Esophagus squamous epithelium (tissue), 5 donors: ENCODE measurements around the gene MS4A6A. TPM values are rescaled to one million over a fixed set of nuclear protein-coding genes. Genes with fewer than 3 reads are reported as not detected.

Experiments
- DNase-seq: peaks from one replicate; lab custom pipeline; 2025; lab: John Stamatoyannopoulos, UW
- H3K27ac ChIP-seq, 4 donors: fragments of 200-600 bp; sonication (generic); one replicate each; pipeline ENCODE4 v1.5.1; 2016 to 2019; ENCODE audit warnings: mild to moderate bottlenecking in 1 of 4
- H3K27me3 ChIP-seq, 4 donors: fragments of 200-600 bp; sonication (generic); 1 replicate in 3 of 4; 2 replicates in 1 of 4; pipeline versions ENCODE4 v1.5.1 to v1.6.0; 2017 to 2021; ENCODE audit warnings: antibody characterized with exemption in 1 of 4
- H3K36me3 ChIP-seq, 3 donors: fragments of 200-600 bp; sonication (generic); one replicate each; pipeline ENCODE4 v1.5.1; 2016 to 2019
- H3K4me1 ChIP-seq, 3 donors: fragments of 200-600 bp; sonication (generic); one replicate each; pipeline ENCODE4 v1.5.1; 2017 to 2019
- H3K4me3 ChIP-seq, 4 donors: fragments of 200-600 bp; sonication (generic); 1 replicate in 3 of 4; 2 replicates in 1 of 4; pipeline ENCODE4 v1.5.1; 2016 to 2019; ENCODE audit warnings: mild to moderate bottlenecking in 2 of 4, moderate library complexity in 1 of 4
- H3K9me3 ChIP-seq, 3 donors: fragments of 200-600 bp; sonication (generic); one replicate each; pipeline ENCODE4 v1.5.1; 2016 to 2019
- CTCF ChIP-seq, 6 experiments: fragments of 450-650 bp in 4 of 6; fragments of 200-600 bp in 2 of 6; sonication (generic) in 2 of 6; IDR thresholded peaks; one replicate each; pipeline ENCODE4 v1.5.1; 2016 to 2019; ENCODE audit warnings: antibody characterized with exemption in 6 of 6, mild to moderate bottlenecking in 4 of 6, moderate library complexity in 4 of 6
- POLR2A ChIP-seq, 4 donors: fragments of 450-650 bp; IDR thresholded peaks; one replicate each; pipeline ENCODE4 v1.6.1; 2017; ENCODE audit warnings: antibody characterized with exemption in 4 of 4, mild to moderate bottlenecking in 4 of 4, moderate library complexity in 3 of 4
- WGBS, 2 donors: methylation state at CpG; one replicate each; pipeline ENCODE4 v1.1.5; 2018; 5-methylcytosine and 5-hydroxymethylcytosine counted together
- intact Hi-C: fragments of 100-400 bp; cut with DNase I; formaldehyde crosslinking; loops from one replicate; pipeline ENCODE4 v1.15.0; 2022
- total RNA-seq, 4 donors: library from RNA; depleted of rRNA; stranded (reverse); fragments of >200 nt; gene quantifications; one replicate each; pipeline ENCODE4 v1.1.0, GENCODE V29; 2016
- donor health status: DM: yes; HTN: yes; CAD: no.

Gene MS4A6A
- total RNA-seq, 4 donors from 2014 or later, result 2.7 to 87.7 (median 23.7) TPM

GRCh38 chr11:60161766-60162165 is 21.1 kb downstream of the MS4A6A start:
- H3K36me3 ChIP-seq, result no peaks in the 10 kb centered on the region
- 59 to 61% methylated on average over 4 of the region's 4 CpGs for WGBS, 2 donors
- H3K27ac ChIP-seq, result no peak overlapping the region
- H3K4me1 ChIP-seq, result no peaks in the 10 kb centered on the region
- no peak overlapping the region for H3K4me3 ChIP-seq
- intact Hi-C loops, result no loop called here
- no peak for DNase-seq
- no peak for TF ChIP-seq POLR2A (IDR thresholded peaks at IDR 0.05)
- TF ChIP-seq CTCF (IDR thresholded peaks at IDR 0.05), result no peak
- H3K9me3 ChIP-seq, result no peaks in the 10 kb centered on the region
- no peaks in the 10 kb centered on the region for H3K27me3 ChIP-seq

GRCh38 chr11:60161107-60161506 is 21.8 kb downstream of the MS4A6A start:
- Histone ChIP-seq H3K4me1 (no peaks in the 10 kb centered on the region), H3K36me3 (no peaks in the 10 kb centered on the region), H3K27me3 (no peaks in the 10 kb centered on the region), H3K9me3 (no peaks in the 10 kb centered on the region), H3K4me3 (no peak overlapping the region), H3K27ac (no peak overlapping the region)
- TF ChIP-seq CTCF (IDR thresholded peaks at IDR 0.05), result no peak
- TF ChIP-seq POLR2A (IDR thresholded peaks at IDR 0.05), result no peak
- DNase-seq, result no peak
- intact Hi-C loops, result no loop called here
- WGBS, 2 donors, result 40 to 50% methylated on average over 2 of the region's 2 CpGs

- H3K27me3 ChIP-seq, result no peaks in the 10 kb centered on the region
These were observed 23.0 kb downstream of the MS4A6A start for GRCh38 chr11:60159868-60160267.

GRCh38 chr11:60159284-60159683 is 23.6 kb downstream of the MS4A6A start:
- TF ChIP-seq CTCF (IDR thresholded peaks at IDR 0.05) (no peak), POLR2A (IDR thresholded peaks at IDR 0.05) (no peak)
- no peak for DNase-seq
- intact Hi-C loops, result no loop called here
- H3K27me3 ChIP-seq, result no peaks in the 10 kb centered on the region
- H3K4me3 ChIP-seq, result no peak overlapping the region
- no peaks in the 10 kb centered on the region for H3K4me1 ChIP-seq
- 52 to 55% methylated on average over 2 of the region's 2 CpGs for WGBS, 2 donors
- H3K9me3 ChIP-seq, result no peaks in the 10 kb centered on the region
- no peak overlapping the region for H3K27ac ChIP-seq
- H3K36me3 ChIP-seq, result no peaks in the 10 kb centered on the region

More at GRCh38 chr11:60159868-60160267, 23.0 kb downstream of the MS4A6A start:
- H3K4me3 ChIP-seq, result no peak overlapping the region
- no peak overlapping the region for H3K27ac ChIP-seq
- 23 to 44% methylated on average over 1 of the region's 1 CpG for WGBS, 2 donors
- no peaks in the 10 kb centered on the region for H3K9me3 ChIP-seq
- DNase-seq, result no peak
- H3K4me1 ChIP-seq, result no peaks in the 10 kb centered on the region
- intact Hi-C loops, result no loop called here
- no peak for TF ChIP-seq CTCF (IDR thresholded peaks at IDR 0.05)
- no peak for TF ChIP-seq POLR2A (IDR thresholded peaks at IDR 0.05)
- H3K36me3 ChIP-seq, result no peaks in the 10 kb centered on the region

GRCh38 chr11:60158636-60159035 is 24.2 kb downstream of the MS4A6A start:
- H3K4me1 ChIP-seq, result no peaks in the 10 kb centered on the region
- no peaks in the 10 kb centered on the region for H3K27me3 ChIP-seq
- H3K4me3 ChIP-seq, result no peak overlapping the region
- H3K36me3 ChIP-seq, result no peaks in the 10 kb centered on the region
- H3K9me3 ChIP-seq, result no peaks in the 10 kb centered on the region
- WGBS, 2 donors, result 55 to 63% methylated on average over 3 of the region's 3 CpGs
- no peak for TF ChIP-seq POLR2A (IDR thresholded peaks at IDR 0.05)
- no peak for TF ChIP-seq CTCF (IDR thresholded peaks at IDR 0.05)
- H3K27ac ChIP-seq, result no peak overlapping the region
- DNase-seq, result no peak
- intact Hi-C loops, result no loop called here
